Muscle of leg (tissue), 11 donors: Measurements from ENCODE around the gene CCDC172. TPM values are rescaled to one million over a fixed set of nuclear protein-coding genes. Genes with fewer than 3 reads are reported as not detected.

Experiments
- DNase-seq: peaks from one replicate; pipeline ENCODE4 v3.0.0; 2013
- H3K27ac ChIP-seq: one replicate; pipeline ENCODE4 v1.5.1; 2013; ENCODE audit warnings: mild to moderate bottlenecking, low read length, control low read depth
- H3K27me3 ChIP-seq: one replicate; pipeline ENCODE4 v1.6.1; 2013; ENCODE audit warnings: low read length; ENCODE audit not compliant: control insufficient read depth, insufficient read depth
- H3K36me3 ChIP-seq: one replicate; pipeline ENCODE4 v1.6.1; 2013; ENCODE audit warnings: low read length; ENCODE audit not compliant: control insufficient read depth, insufficient read depth
- H3K4me1 ChIP-seq: one replicate; pipeline ENCODE4 v1.6.1; 2013; ENCODE audit warnings: low read length; ENCODE audit not compliant: control insufficient read depth, insufficient read depth
- H3K4me3 ChIP-seq: one replicate; pipeline ENCODE4 v1.5.1; 2013; ENCODE audit warnings: low read length, control low read depth
- H3K9me3 ChIP-seq: replicated peaks from 2 replicates; pipeline ENCODE4 v1.6.1; 2013; ENCODE audit warnings: low read depth, low read length; ENCODE audit not compliant: control insufficient read depth
- WGBS: methylation state at CpG from one replicate; pipeline ENCODE4 v1.1.5; 2013; ENCODE audit warnings: missing lambda C conversion rate; ENCODE audit not compliant: insufficient coverage; 5-methylcytosine and 5-hydroxymethylcytosine counted together
- polyA plus RNA-seq, 8 donors: library from polyadenylated mRNA; unstranded; fragments of 120-200 nt; gene quantifications; one replicate each; pipeline versions ENCODE4 v1.2.1 to v1.2.3, GENCODE V29; 2013; ENCODE audit warnings: inconsistent platforms in 1 of 8, low replicate concordance in 1 of 8; ENCODE audit not compliant: insufficient read length in 8 of 8, insufficient read depth in 1 of 8
- total RNA-seq: library from RNA; stranded (reverse); fragments of 120-200 nt; gene quantifications from one replicate; pipeline ENCODE4 v1.2.4, GENCODE V29; 2013

The CCDC172 gene
- total and polyA plus RNA-seq, 9 donors: not detected

DNA sequence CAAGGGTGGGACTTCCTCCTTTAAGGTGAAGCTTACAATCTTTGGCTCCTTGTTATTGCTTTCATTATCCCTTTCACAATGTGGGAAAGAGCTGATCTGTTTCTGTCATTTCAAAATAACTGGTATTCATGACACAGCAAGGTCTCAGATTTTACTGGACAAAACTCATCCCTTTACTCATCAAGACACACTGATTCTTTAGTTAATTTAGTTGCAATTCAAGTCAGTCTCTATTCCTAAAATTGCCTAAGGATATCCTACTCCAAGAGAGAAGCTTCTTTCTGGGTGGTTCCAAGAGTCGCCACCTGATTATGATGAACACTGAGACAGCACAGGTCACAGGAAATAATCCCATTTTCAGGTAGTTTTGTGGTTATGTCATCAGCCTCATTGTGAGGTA lies 97.6 kb downstream of the CCDC172 start:
- no peaks in the 10 kb centered on the region for H3K9me3 ChIP-seq
- H3K27me3 ChIP-seq: no peaks in the 10 kb centered on the region
- no peak overlapping the region for H3K4me3 ChIP-seq
- no peaks in the 10 kb centered on the region for H3K4me1 ChIP-seq
- no peak overlapping the region for H3K27ac ChIP-seq
- no peak for DNase-seq
- no CpG with 5 or more reads among the region's 1 CpG for WGBS
- no peaks in the 10 kb centered on the region for H3K36me3 ChIP-seq

DNA sequence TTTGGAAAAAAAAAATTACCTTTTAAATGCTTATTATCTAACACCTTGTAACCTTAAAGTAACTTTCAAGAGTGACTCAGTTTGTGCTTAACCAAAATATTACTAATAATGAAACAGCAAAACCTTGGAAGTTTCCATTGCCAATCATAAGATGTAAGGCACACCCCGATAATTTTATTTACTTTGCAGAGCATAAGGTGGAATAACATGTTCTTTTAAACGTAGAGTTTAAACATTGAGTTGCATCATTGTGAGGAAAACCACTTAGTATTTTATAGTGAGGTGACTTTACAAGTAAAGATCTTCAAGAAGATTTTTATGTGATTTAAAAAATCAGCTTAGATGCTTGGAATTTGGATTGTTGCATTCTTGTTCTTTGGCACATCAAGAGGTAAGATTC lies 103.4 kb downstream of the CCDC172 start, which contains the start of gene PNLIPRP3:
TSS of gene PNLIPRP3 (plus strand) at position 177 of the 400 bp plus-strand sequence. CDS start at position 343, 166 bp downstream.
- Histone ChIP-seq H3K9me3 (no peaks in the 10 kb centered on the region), H3K36me3 (no peaks in the 10 kb centered on the region), H3K4me3 (no peak within 1 kb of the TSS), H3K27ac (no peak within 1 kb of the TSS), H3K4me1 (no peaks in the 10 kb centered on the region), H3K27me3 (no peaks in the 10 kb centered on the region)
- WGBS: no CpG with 5 or more reads among the region's 2 CpGs
- DNase-seq: no peak

DNA sequence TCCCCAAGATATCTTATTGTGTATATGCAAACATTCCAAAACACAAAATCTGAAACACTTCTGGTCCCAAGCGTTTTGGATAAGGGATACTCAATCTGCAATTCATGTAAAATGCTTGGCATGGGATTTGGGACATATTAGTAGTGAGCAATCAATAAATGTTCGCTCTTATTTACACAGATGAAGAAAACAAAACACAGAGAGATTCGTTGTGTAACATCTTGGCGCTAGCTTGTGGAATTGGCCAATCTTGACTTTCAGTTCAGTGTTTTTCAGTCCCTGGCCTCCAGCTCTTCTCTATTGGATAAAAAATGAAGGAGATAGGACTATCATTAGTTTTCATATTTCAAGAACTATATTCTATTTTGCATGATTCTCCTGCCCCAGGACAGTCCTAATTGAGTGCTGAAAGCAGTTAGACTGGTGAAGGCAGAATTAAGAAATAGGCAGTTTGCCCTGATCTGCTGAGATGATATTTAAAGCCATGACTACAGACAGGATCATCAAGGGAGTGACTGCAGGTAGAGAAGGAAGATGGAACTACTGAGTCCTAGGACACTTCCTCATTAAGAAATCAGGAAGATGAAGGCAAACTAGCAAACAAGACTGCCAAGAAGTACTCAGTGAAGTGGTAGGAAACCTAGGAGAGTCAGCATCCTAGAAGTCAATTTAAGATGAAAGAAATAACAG lies 105.2 kb downstream of the CCDC172 start:
- H3K27ac ChIP-seq: no peak overlapping the region
- no peaks in the 10 kb centered on the region for H3K36me3 ChIP-seq
- no peaks in the 10 kb centered on the region for H3K9me3 ChIP-seq
- H3K27me3 ChIP-seq: no peaks in the 10 kb centered on the region
- no CpG with 5 or more reads among the region's 4 CpGs for WGBS
- H3K4me3 ChIP-seq: no peak overlapping the region
- DNase-seq: no peak
- H3K4me1 ChIP-seq: no peaks in the 10 kb centered on the region

Other genes with a start within 250 kb of the CCDC172 start
- 41.5 TPM for gene GFRA1, start 51.2 kb upstream of the CCDC172 start, total RNA-seq
- 10 to 100 TPM; 25.8 to 59.3 (median 39.8) TPM for gene GFRA1, start 51.2 kb upstream of the CCDC172 start, polyA plus RNA-seq
- gene PNLIPRP3, start 103.4 kb downstream of the CCDC172 start, total RNA-seq: 0.04 TPM
- gene PNLIPRP3, start 103.4 kb downstream of the CCDC172 start, polyA plus RNA-seq: under 1 TPM in 3 of 8 donors, not detected in 5; 0.05 to 0.08 (median 0.05) TPM
- 0.18 TPM for gene PNLIP, start 221.5 kb downstream of the CCDC172 start, total RNA-seq
- under 1 TPM in 4 of 8 donors, not detected in 4; 0.12 to 0.20 (median 0.15) TPM for gene PNLIP, start 221.5 kb downstream of the CCDC172 start, polyA plus RNA-seq